Effector CD4-positive, alpha-beta T cell (primary cell): ENCODE measurements around the gene ST8SIA4.

Source experiments
- DNase-seq: peaks from one replicate; pipeline ENCODE4 v3.0.0-alpha.2; 2020
- total RNA-seq: gene quantifications from one replicate; lab custom pipeline; 2026; lab: John Stamatoyannopoulos, UW

Gene ST8SIA4, protein sequence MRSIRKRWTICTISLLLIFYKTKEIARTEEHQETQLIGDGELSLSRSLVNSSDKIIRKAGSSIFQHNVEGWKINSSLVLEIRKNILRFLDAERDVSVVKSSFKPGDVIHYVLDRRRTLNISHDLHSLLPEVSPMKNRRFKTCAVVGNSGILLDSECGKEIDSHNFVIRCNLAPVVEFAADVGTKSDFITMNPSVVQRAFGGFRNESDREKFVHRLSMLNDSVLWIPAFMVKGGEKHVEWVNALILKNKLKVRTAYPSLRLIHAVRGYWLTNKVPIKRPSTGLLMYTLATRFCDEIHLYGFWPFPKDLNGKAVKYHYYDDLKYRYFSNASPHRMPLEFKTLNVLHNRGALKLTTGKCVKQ
- total RNA-seq: 46.3 reads per million, percentile 66 among the genes with 10 or more reads in this experiment

- peak; percentile 88 for DNase-seq
These were observed at the start of gene ST8SIA4 for GRCh38 chr5:100903039-100903887. Gene ST8SIA4, minus strand, starts transcription at chr5:100903282. Its CDS starts 327 bp downstream, at chr5:100902955.

- DNase-seq: no peak
These were observed 47.9 kb upstream of the ST8SIA4 start for GRCh38 chr5:100950985-100951384.

- DNase-seq: no peak
These were observed 10.2 kb upstream of the ST8SIA4 start for GRCh38 chr5:100913298-100913697.

DNA sequence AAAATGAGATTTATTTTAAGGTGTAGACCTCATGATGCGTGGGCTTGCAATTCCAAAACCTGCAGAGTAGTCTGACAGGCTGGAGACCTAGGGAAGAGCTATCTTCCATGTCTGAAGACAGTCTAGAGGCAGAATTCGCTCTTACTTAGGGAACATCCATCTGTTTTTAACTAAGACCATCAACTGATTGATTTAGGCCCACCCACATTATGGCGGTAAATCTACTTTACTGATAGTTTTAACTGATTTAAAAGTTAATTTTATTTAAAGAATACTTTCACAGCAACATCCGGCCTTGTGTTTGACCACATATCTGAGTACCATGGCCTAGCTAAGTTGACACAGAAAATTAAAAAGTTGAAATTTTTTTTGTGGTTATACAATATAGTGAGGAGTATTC is 6.0 kb upstream of the ST8SIA4 start:
- no peak for DNase-seq

DNA sequence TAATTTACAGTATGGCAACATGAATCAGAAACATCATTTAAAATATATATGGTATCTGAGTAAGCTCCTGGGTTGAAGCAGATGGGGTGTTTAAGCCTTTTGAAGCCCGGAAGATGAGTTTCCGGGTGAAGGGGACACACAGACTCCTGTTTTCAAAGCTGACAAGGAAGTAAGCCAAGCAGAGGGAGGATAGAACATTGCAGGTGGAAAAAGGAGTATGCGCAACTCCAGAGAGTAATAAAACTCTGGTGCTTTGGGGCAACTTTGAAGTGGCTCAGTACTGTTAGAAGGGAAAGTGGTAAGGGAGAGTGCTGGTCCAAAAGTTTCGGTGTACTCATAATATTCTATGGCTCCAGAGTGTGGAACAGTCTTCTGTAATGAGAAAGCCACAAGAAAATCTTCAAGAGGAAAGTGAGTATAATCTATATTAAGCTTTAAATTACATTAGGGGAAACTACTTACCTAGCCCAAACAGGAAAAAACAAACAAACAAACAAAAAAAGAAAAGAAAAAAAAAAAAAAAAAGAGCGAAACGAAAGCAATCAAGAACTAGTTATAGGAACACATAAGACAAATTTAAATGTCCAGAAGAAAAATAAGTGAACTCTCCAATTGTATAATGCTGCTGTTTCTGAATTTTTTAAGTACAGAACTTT is 2.3 kb upstream of the ST8SIA4 start:
- DNase-seq: peak; percentile 10

- DNase-seq: peak; percentile 48
These were observed 1.3 kb upstream of the ST8SIA4 start for GRCh38 chr5:100904259-100904861.

GRCh38 chr5:100902440-100903038 is 543 bp downstream of the ST8SIA4 start:
- DNase-seq: peak; percentile 12

GRCh38 chr5:100901821-100902341 is 1.2 kb downstream of the ST8SIA4 start:
- DNase-seq: peak; percentile 62

- DNase-seq: peak; percentile 86
These were observed 2.0 kb downstream of the ST8SIA4 start for GRCh38 chr5:100900796-100901781.

GRCh38 chr5:100900142-100900795 is 2.8 kb downstream of the ST8SIA4 start:
- DNase-seq: no peak

DNA sequence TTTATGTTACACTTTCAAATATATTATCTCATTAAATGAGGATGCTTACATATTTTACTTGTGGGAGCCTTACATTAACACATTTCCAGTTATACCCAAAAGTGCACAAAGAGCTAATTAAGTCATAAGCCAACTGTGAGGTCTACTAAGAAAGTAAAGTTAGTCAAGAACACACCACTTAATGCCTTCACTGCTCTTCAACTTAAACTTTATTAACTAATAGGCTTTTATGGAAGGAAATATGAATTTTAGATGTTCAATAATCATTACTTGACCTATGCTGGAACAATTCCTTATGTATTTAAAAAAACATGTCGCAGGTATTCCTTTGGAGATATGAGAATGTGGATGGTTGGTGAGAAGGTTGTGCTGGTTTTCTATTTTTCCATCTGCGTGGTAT is 3.4 kb downstream of the ST8SIA4 start:
- no peak for DNase-seq

DNA sequence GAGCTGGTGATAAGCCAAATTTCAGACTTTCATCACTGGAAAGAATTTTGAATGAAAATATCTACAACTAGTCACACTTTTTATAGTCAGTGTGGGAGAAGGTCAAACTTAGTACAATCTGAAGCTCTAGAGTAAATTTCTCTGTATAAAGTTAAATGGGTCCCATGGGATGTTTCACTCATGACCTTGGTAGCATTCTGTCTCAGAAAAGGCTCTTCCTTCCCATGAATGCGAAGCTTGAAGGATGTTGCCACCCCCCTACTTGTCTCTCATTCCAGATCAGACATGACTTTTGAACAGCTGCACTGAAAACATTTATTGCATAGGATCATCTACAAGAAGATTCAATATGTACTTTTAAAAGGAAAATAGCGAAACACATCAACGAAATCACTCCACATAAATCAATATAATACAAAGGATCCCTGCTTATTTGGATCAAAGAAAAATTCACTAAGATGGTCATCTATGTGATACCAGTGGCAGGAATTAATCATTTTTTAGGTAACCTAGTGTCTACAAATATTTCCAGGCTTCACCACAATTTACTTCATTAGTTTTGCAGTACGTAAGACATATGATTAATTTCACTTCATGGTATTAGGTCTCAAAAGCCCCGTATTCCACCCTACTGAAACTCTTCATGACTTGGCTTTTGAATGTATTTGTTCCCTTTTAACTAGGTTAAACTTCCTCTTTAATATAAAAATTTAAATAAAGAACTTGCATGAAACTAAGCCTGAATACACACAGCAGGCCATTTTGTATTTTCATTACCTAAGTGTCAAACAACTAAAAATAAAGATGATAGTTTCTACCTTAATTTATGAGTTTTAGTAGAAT is 4.4 kb downstream of the ST8SIA4 start:
- DNase-seq: no peak

GRCh38 chr5:100896054-100896453 is 7.0 kb downstream of the ST8SIA4 start:
- no peak for DNase-seq

GRCh38 chr5:100890461-100891008 is 12.5 kb downstream of the ST8SIA4 start:
- no peak for DNase-seq

GRCh38 chr5:100889896-100890295 is 13.2 kb downstream of the ST8SIA4 start:
- DNase-seq: no peak

DNA sequence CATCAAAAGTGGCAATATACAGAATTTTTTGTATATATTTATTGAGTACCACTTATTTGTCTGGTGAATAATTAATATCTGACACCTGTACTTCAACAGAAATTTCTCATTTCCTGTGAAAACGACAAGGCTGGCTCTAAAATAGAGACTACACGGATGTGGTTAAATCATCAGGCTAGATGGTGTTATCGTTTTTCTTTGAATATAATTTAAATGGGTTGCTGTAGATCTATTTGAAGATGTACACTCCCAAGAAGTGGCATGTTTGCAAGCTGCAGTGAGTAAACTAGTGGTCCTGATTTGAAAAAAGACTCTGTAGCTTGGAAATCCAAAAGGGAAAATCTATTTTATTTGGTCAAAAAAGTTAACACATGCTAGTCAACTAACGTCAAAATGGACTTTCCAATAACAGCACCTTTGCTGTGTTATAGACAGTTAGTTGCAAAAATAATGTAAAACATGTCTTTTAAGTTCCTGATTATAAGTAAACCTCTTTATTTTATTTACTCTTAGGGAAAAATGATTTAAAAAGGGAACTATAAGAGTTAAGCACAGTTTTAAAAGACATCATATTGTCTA is 13.8 kb downstream of the ST8SIA4 start:
- no peak for DNase-seq

- no peak for DNase-seq
These were observed 25.8 kb downstream of the ST8SIA4 start for GRCh38 chr5:100877274-100877673.

GRCh38 chr5:100872408-100873190 is 30.5 kb downstream of the ST8SIA4 start:
- DNase-seq: no peak
